ENCODE measurements around the gene PITRM1.
A peak's percentile ranks its signal among the peaks of the same experiment; 100 is the strongest.

The PITRM1 gene

GRCh38 chr10:3096149-3096548 is 76.4 kb downstream of the PITRM1 start:
- WGBS: 92% methylated on average over 13 of the region's 16 CpGs
- H3K27me3 ChIP-seq (ENCODE audit: insufficient read depth, low read length): no peaks in the 10 kb centered on the region
- H3K9me3 ChIP-seq (ENCODE audit: insufficient read depth, low read depth, low read length): no peaks in the 10 kb centered on the region
- 0 out of 2 replicates have a peak overlapping the region, but pooled peaks have one; percentile 3 for H3K27ac ChIP-seq (ENCODE audit: low read depth, low read length)
- H3K4me3 ChIP-seq (ENCODE audit: low read length): no peak overlapping the region
- no peak overlapping the region for H3K9ac ChIP-seq (ENCODE audit: low read depth, low read length)
- H3K36me3 ChIP-seq (ENCODE audit: insufficient read depth, low read length): peaks cover 49% of the 10 kb centered on the region
- H3K4me1 ChIP-seq (ENCODE audit: insufficient read depth, low read length): peaks cover 19% of the 10 kb centered on the region

- Histone ChIP-seq H3K4me3 (ENCODE audit: low read length) (no peak overlapping the region), H3K4me1 (ENCODE audit: insufficient read depth, low read length) (peaks cover 20% of the 10 kb centered on the region), H3K27me3 (ENCODE audit: insufficient read depth, low read length) (no peaks in the 10 kb centered on the region), H3K9ac (ENCODE audit: low read depth, low read length) (peak overlapping the region; percentile 8; the same call in 1 of the 2 replicates), H3K9me3 (ENCODE audit: insufficient read depth, low read depth, low read length) (no peaks in the 10 kb centered on the region), H3K27ac (ENCODE audit: low read depth, low read length) (peak overlapping the region; percentile 67), H3K36me3 (ENCODE audit: insufficient read depth, low read length) (peaks cover 48% of the 10 kb centered on the region)
- WGBS: 77% methylated on average over 17 of the region's 17 CpGs
These were observed 77.0 kb downstream of the PITRM1 start for GRCh38 chr10:3095373-3096139.

DNA sequence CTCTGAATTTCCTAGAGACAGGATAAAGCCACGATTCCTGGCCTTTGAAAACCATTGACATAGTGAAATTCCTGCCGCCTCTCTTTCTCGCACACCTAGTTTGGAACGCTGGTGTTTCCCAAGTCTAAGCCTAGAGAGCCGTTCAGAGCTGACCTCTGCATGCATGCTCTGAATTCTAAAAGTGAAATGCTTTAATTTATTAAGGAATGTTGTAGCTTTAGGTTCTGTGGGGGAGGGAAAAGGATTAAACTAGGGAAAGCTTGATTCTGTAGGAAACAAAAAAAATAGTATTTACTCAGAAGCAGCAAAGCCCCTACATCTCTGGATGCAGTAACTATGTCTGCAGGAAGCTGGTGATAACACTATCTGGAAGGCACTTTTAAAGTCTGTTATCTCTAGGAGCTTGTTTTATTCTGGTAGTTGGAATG is 78.0 kb downstream of the PITRM1 start:
- H3K4me1 ChIP-seq (ENCODE audit: insufficient read depth, low read length): peaks cover 20% of the 10 kb centered on the region
- WGBS: 84% methylated on average over 5 of the region's 5 CpGs

GRCh38 chr10:3093996-3094395 is 78.6 kb downstream of the PITRM1 start:
- peaks cover 20% of the 10 kb centered on the region for H3K4me1 ChIP-seq (ENCODE audit: insufficient read depth, low read length)
- no peak overlapping the region for H3K4me3 ChIP-seq (ENCODE audit: low read length)
- peak overlapping the region; percentile 67; the same call in 1 of the 2 replicates for H3K27ac ChIP-seq (ENCODE audit: low read depth, low read length)
- peaks cover 32% of the 10 kb centered on the region for H3K36me3 ChIP-seq (ENCODE audit: insufficient read depth, low read length)
- 94% methylated on average over 5 of the region's 5 CpGs for WGBS
- no peaks in the 10 kb centered on the region for H3K27me3 ChIP-seq (ENCODE audit: insufficient read depth, low read length)
- H3K9ac ChIP-seq (ENCODE audit: low read depth, low read length): no peak overlapping the region
- H3K9me3 ChIP-seq (ENCODE audit: insufficient read depth, low read depth, low read length): no peaks in the 10 kb centered on the region

More for the DNA sequence above, 78.0 kb downstream of the PITRM1 start:
- H3K36me3 ChIP-seq (ENCODE audit: insufficient read depth, low read length): peaks cover 39% of the 10 kb centered on the region
- H3K27ac ChIP-seq (ENCODE audit: low read depth, low read length): peak overlapping the region; percentile 67
- peak overlapping the region; percentile 4; the same call in 1 of the 2 replicates for H3K9ac ChIP-seq (ENCODE audit: low read depth, low read length)
- no peak overlapping the region for H3K4me3 ChIP-seq (ENCODE audit: low read length)
- no peaks in the 10 kb centered on the region for H3K9me3 ChIP-seq (ENCODE audit: insufficient read depth, low read depth, low read length)
- no peaks in the 10 kb centered on the region for H3K27me3 ChIP-seq (ENCODE audit: insufficient read depth, low read length)

GRCh38 chr10:3091921-3092320 is 80.7 kb downstream of the PITRM1 start:
- Histone ChIP-seq H3K4me3 (ENCODE audit: low read length) (no peak overlapping the region), H3K9me3 (ENCODE audit: insufficient read depth, low read depth, low read length) (no peaks in the 10 kb centered on the region), H3K36me3 (ENCODE audit: insufficient read depth, low read length) (peaks cover 28% of the 10 kb centered on the region), H3K27me3 (ENCODE audit: insufficient read depth, low read length) (no peaks in the 10 kb centered on the region), H3K4me1 (ENCODE audit: insufficient read depth, low read length) (peaks cover 20% of the 10 kb centered on the region), H3K27ac (ENCODE audit: low read depth, low read length) (no peak overlapping the region), H3K9ac (ENCODE audit: low read depth, low read length) (no peak overlapping the region)
- 96% methylated on average over 4 of the region's 5 CpGs for WGBS

- Histone ChIP-seq H3K27me3 (ENCODE audit: insufficient read depth, low read length) (no peaks in the 10 kb centered on the region), H3K4me3 (ENCODE audit: low read length) (no peak overlapping the region), H3K9me3 (ENCODE audit: insufficient read depth, low read depth, low read length) (no peaks in the 10 kb centered on the region), H3K4me1 (ENCODE audit: insufficient read depth, low read length) (peaks cover 20% of the 10 kb centered on the region), H3K9ac (ENCODE audit: low read depth, low read length) (no peak overlapping the region), H3K36me3 (ENCODE audit: insufficient read depth, low read length) (peaks cover 34% of the 10 kb centered on the region), H3K27ac (ENCODE audit: low read depth, low read length) (0 out of 2 replicates have a peak overlapping the region, but pooled peaks have one; percentile 16)
- 81% methylated on average over 17 of the region's 17 CpGs for WGBS
These were observed 81.4 kb downstream of the PITRM1 start for GRCh38 chr10:3090914-3091787.

- H3K27me3 ChIP-seq (ENCODE audit: insufficient read depth, low read length): no peaks in the 10 kb centered on the region
- H3K9ac ChIP-seq (ENCODE audit: low read depth, low read length): no peak overlapping the region
- peaks cover 16% of the 10 kb centered on the region for H3K4me1 ChIP-seq (ENCODE audit: insufficient read depth, low read length)
- peaks cover 36% of the 10 kb centered on the region for H3K36me3 ChIP-seq (ENCODE audit: insufficient read depth, low read length)
- H3K9me3 ChIP-seq (ENCODE audit: insufficient read depth, low read depth, low read length): no peaks in the 10 kb centered on the region
- WGBS: 92% methylated on average over 9 of the region's 12 CpGs
- H3K4me3 ChIP-seq (ENCODE audit: low read length): no peak overlapping the region
- no peak overlapping the region for H3K27ac ChIP-seq (ENCODE audit: low read depth, low read length)
These were observed 82.2 kb downstream of the PITRM1 start for GRCh38 chr10:3090388-3090787.

All from HUES64 (cell line).